Activated naive CD4-positive, alpha-beta T cell (primary cell): ENCODE data around the gene LGR4.
A peak's percentile ranks its signal among the peaks of the same experiment; 100 is the strongest.

Experiments used
- DNase-seq, 4 experiments: peaks; one replicate each; lab custom pipeline; 2025; lab: John Stamatoyannopoulos, UW

Gene LGR4

GRCh38 chr11:27485930-27486773, 13.6 kb upstream of the LGR4 start:
- no peak for DNase-seq

- DNase-seq: no peak
Measured at GRCh38 chr11:27482793-27483192, 10.2 kb upstream of the LGR4 start.

GRCh38 chr11:27481992-27482391, 9.4 kb upstream of the LGR4 start:
- DNase-seq: no peak

- DNase-seq: no peak
Measured at GRCh38 chr11:27477831-27478230, 5.2 kb upstream of the LGR4 start.

- DNase-seq: no peak
Measured at GRCh38 chr11:27477243-27477642, 4.7 kb upstream of the LGR4 start.

GRCh38 chr11:27475622-27476021, 3.0 kb upstream of the LGR4 start:
- no peak for DNase-seq

- DNase-seq: no peak
Measured at GRCh38 chr11:27473017-27473406, 422 bp upstream of the LGR4 start.

- DNase-seq: peak in 1 of 4 experiments; percentile 27
Measured at GRCh38 chr11:27471589-27472397, 797 bp downstream of the LGR4 start.

- no peak for DNase-seq
Measured at GRCh38 chr11:27470826-27471588, 1.6 kb downstream of the LGR4 start.

- DNase-seq: no peak
Measured at GRCh38 chr11:27470166-27470565, 2.4 kb downstream of the LGR4 start.

GRCh38 chr11:27468995-27469695, 3.4 kb downstream of the LGR4 start:
- no peak for DNase-seq

- DNase-seq: no peak
Measured at GRCh38 chr11:27468209-27468994, 4.2 kb downstream of the LGR4 start.

- DNase-seq: no peak
Measured at GRCh38 chr11:27467181-27467913, 5.2 kb downstream of the LGR4 start.

GRCh38 chr11:27466363-27466762, 6.2 kb downstream of the LGR4 start:
- no peak for DNase-seq

GRCh38 chr11:27465629-27466028, 7.0 kb downstream of the LGR4 start:
- DNase-seq: no peak

GRCh38 chr11:27464909-27465308, 7.7 kb downstream of the LGR4 start:
- no peak for DNase-seq

GRCh38 chr11:27464289-27464696, 8.3 kb downstream of the LGR4 start:
- DNase-seq: no peak

GRCh38 chr11:27462543-27462942, 10.0 kb downstream of the LGR4 start:
- DNase-seq: no peak

- DNase-seq: no peak
Measured at GRCh38 chr11:27460158-27460978, 12.2 kb downstream of the LGR4 start.
